Peyer's patch (tissue), 4 donors: ENCODE results near the gene ICA1.

Experiments used
- POLR2A ChIP-seq, 2 donors: fragments of 450-650 bp; IDR thresholded peaks; one replicate each; pipeline ENCODE4 v1.5.1; 2017; ENCODE audit warnings: antibody characterized with exemption in 2 of 2, mild to moderate bottlenecking in 2 of 2, moderate library complexity in 2 of 2
- TF ChIP-seq, protein P1 (sequence below), 6 experiments: fragments of 450-650 bp in 4 of 6; fragments of 200-600 bp in 2 of 6; sonication (generic) in 1 of 6; IDR thresholded peaks; one replicate each; pipeline ENCODE4 v1.5.1; 2017 to 2019; ENCODE audit warnings: antibody characterized with exemption in 6 of 6, mild to moderate bottlenecking in 3 of 6, moderate library complexity in 1 of 6

DNA sequence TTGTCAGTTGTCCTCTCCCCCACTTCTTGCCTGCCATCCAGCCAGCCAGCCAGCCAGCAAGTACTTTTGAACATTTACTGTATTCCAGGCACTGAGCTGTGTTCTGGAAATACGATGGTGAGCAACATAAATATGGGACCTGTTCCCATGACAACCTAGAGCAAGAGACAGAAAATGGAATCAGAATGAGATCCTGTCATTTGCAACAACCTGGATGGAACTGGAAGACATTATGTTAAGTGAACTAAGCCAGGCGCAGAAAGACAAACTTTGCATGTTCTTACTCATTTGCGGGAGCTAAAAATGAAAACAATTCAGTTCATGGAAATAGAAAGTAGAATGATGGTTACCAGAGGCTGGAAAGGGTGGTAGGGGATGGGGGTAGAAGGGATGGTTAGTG is 140.7 kb downstream of the ICA1 start:
- TF ChIP-seq, protein P1, sequence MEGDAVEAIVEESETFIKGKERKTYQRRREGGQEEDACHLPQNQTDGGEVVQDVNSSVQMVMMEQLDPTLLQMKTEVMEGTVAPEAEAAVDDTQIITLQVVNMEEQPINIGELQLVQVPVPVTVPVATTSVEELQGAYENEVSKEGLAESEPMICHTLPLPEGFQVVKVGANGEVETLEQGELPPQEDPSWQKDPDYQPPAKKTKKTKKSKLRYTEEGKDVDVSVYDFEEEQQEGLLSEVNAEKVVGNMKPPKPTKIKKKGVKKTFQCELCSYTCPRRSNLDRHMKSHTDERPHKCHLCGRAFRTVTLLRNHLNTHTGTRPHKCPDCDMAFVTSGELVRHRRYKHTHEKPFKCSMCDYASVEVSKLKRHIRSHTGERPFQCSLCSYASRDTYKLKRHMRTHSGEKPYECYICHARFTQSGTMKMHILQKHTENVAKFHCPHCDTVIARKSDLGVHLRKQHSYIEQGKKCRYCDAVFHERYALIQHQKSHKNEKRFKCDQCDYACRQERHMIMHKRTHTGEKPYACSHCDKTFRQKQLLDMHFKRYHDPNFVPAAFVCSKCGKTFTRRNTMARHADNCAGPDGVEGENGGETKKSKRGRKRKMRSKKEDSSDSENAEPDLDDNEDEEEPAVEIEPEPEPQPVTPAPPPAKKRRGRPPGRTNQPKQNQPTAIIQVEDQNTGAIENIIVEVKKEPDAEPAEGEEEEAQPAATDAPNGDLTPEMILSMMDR (IDR thresholded peaks at IDR 0.05) = no peak
- TF ChIP-seq POLR2A (IDR thresholded peaks at IDR 0.05) = no peak
